KG1 (cell line): ENCODE measurements around the gene ZDHHC1.

Experiments
- DNase-seq: peaks from one replicate; lab custom pipeline; 2025; lab: John Stamatoyannopoulos, UW

The ZDHHC1 gene

GRCh38 chr16:67447508-67448076 is 31.3 kb upstream of the ZDHHC1 start:
- peak; percentile 24 for DNase-seq

- DNase-seq = no peak
Observed at GRCh38 chr16:67446968-67447507, 30.8 kb upstream of the ZDHHC1 start.

GRCh38 chr16:67445913-67446907 is 29.9 kb upstream of the ZDHHC1 start:
- no peak for DNase-seq

- DNase-seq = no peak
Observed at GRCh38 chr16:67445441-67445912, 29.2 kb upstream of the ZDHHC1 start.

GRCh38 chr16:67445126-67445426 is 28.8 kb upstream of the ZDHHC1 start:
- no peak for DNase-seq

GRCh38 chr16:67444259-67445125 is 28.2 kb upstream of the ZDHHC1 start:
- DNase-seq = no peak

- no peak for DNase-seq
Observed at GRCh38 chr16:67443265-67443664, 27.0 kb upstream of the ZDHHC1 start.

GRCh38 chr16:67442581-67443255 is 26.4 kb upstream of the ZDHHC1 start:
- no peak for DNase-seq

GRCh38 chr16:67441907-67442306 is 25.6 kb upstream of the ZDHHC1 start:
- no peak for DNase-seq

- no peak for DNase-seq
Observed at GRCh38 chr16:67441271-67441753, 25.0 kb upstream of the ZDHHC1 start.

GRCh38 chr16:67438824-67439393 is 22.6 kb upstream of the ZDHHC1 start:
- DNase-seq = no peak

GRCh38 chr16:67438098-67438791 is 22.0 kb upstream of the ZDHHC1 start:
- DNase-seq = no peak

- DNase-seq = no peak
Observed at GRCh38 chr16:67437513-67437912, 21.2 kb upstream of the ZDHHC1 start.

GRCh38 chr16:67436640-67437193 is 20.4 kb upstream of the ZDHHC1 start:
- no peak for DNase-seq

GRCh38 chr16:67435758-67436164 is 19.5 kb upstream of the ZDHHC1 start:
- no peak for DNase-seq

GRCh38 chr16:67433131-67433719 is 16.9 kb upstream of the ZDHHC1 start:
- no peak for DNase-seq

GRCh38 chr16:67432506-67432890 is 16.2 kb upstream of the ZDHHC1 start:
- DNase-seq = no peak

- no peak for DNase-seq
Observed at GRCh38 chr16:67431775-67432505, 15.7 kb upstream of the ZDHHC1 start.
